Measurements from ENCODE around the gene MACF1. TPM values are rescaled to one million over a fixed set of nuclear protein-coding genes. Genes with fewer than 3 reads are reported as not detected.

Gene MACF1
- total RNA-seq, 2 donors from 2014 or later: 107 to 148 TPM

- Histone ChIP-seq H3K4me1 (peaks cover 8% of the 10 kb centered on the region), H3K4me3 (no peak overlapping the region), H3K9me3 (no peaks in the 10 kb centered on the region), H3K36me3 (no peaks in the 10 kb centered on the region), H3K27me3 (no peaks in the 10 kb centered on the region), H3K9ac (ENCODE audit: low read depth in 2 of 2, low read length in 2 of 2) (peak overlapping the region; percentile 16 to 43), H3K27ac (peak overlapping the region; percentile 31)
- TF ChIP-seq, protein P1, sequence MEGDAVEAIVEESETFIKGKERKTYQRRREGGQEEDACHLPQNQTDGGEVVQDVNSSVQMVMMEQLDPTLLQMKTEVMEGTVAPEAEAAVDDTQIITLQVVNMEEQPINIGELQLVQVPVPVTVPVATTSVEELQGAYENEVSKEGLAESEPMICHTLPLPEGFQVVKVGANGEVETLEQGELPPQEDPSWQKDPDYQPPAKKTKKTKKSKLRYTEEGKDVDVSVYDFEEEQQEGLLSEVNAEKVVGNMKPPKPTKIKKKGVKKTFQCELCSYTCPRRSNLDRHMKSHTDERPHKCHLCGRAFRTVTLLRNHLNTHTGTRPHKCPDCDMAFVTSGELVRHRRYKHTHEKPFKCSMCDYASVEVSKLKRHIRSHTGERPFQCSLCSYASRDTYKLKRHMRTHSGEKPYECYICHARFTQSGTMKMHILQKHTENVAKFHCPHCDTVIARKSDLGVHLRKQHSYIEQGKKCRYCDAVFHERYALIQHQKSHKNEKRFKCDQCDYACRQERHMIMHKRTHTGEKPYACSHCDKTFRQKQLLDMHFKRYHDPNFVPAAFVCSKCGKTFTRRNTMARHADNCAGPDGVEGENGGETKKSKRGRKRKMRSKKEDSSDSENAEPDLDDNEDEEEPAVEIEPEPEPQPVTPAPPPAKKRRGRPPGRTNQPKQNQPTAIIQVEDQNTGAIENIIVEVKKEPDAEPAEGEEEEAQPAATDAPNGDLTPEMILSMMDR (IDR thresholded peaks at IDR 0.05): no peak
- no peak for DNase-seq
- intact Hi-C loops (cut with DNase I): no loop called here
These were observed 207.3 kb downstream of the MACF1 start for GRCh38 chr1:39411526-39412478.

GRCh38 chr1:39412892-39413291 is 208.4 kb downstream of the MACF1 start:
- H3K9me3 ChIP-seq: no peaks in the 10 kb centered on the region
- DNase-seq: no peak
- H3K27me3 ChIP-seq: no peaks in the 10 kb centered on the region
- no peak overlapping the region for H3K9ac ChIP-seq (ENCODE audit: low read depth in 2 of 2, low read length in 2 of 2)
- TF ChIP-seq, protein P1 (IDR thresholded peaks at IDR 0.05): no peak
- H3K36me3 ChIP-seq: no peaks in the 10 kb centered on the region
- intact Hi-C loops (cut with DNase I): no loop called here
- no peak overlapping the region for H3K4me3 ChIP-seq
- H3K27ac ChIP-seq: no peak overlapping the region
- H3K4me1 ChIP-seq: peaks cover 8% of the 10 kb centered on the region

DNA sequence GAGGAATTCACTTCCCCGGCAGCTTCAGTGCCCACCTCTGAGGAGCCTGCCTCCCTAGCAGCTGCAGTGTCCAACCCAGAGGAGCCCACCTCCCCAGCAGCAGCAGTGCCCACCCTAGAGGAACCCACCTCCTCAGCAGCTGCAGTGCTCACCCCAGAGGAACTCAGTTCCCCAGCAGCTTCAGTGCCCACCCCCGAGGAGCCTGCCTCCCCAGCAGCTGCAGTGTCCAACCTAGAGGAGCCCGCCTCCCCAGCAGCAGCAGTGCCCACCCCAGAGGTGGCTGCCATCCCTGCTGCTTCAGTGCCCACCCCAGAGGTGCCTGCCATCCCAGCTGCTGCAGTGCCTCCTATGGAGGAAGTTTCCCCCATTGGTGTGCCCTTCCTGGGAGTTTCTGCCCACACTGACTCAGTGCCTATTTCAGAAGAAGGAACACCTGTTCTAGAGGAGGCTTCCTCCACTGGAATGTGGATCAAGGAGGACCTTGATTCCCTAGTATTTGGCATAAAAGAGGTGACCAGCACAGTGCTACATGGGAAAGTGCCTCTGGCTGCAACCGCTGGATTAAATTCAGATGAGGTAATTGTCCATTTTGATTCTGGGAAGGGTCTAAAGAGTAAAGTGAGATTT is 209.5 kb downstream of the MACF1 start:
- intact Hi-C loops (cut with DNase I): no loop called here
- Histone ChIP-seq H3K36me3 (no peaks in the 10 kb centered on the region), H3K9ac (ENCODE audit: low read depth in 2 of 2, low read length in 2 of 2) (no peak overlapping the region), H3K4me3 (no peak overlapping the region), H3K4me1 (peaks cover 4% of the 10 kb centered on the region), H3K9me3 (no peaks in the 10 kb centered on the region), H3K27ac (no peak overlapping the region), H3K27me3 (no peaks in the 10 kb centered on the region)
- DNase-seq: no peak
- TF ChIP-seq, protein P1 (IDR thresholded peaks at IDR 0.05): no peak

DNA sequence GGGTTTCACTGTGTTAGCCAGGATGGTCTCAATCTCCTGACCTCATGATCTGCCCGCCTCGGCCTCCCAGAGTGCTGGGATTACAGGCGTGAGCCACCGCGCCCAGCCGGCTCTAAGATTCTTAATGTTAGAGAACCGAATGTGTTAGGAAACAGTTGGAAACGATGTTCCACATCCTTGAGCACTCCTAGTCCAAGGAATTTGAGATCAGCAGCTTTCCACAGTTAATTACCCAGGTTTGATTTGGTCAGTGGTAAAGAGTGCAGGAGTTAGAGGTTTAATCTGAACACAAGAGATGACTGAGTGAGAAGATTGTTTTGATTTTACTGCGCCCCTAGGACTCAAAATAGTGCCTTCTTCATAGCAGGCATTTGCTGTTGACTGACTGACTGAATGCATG is 211.1 kb downstream of the MACF1 start:
- DNase-seq: no peak
- Histone ChIP-seq H3K4me3 (no peak overlapping the region), H3K27ac (no peak overlapping the region), H3K4me1 (peaks cover 4% of the 10 kb centered on the region), H3K27me3 (no peaks in the 10 kb centered on the region), H3K9ac (ENCODE audit: low read depth in 2 of 2, low read length in 2 of 2) (no peak overlapping the region), H3K36me3 (no peaks in the 10 kb centered on the region), H3K9me3 (no peaks in the 10 kb centered on the region)
- TF ChIP-seq, protein P1 (IDR thresholded peaks at IDR 0.05): no peak
- intact Hi-C loops (cut with DNase I): no loop called here

DNA sequence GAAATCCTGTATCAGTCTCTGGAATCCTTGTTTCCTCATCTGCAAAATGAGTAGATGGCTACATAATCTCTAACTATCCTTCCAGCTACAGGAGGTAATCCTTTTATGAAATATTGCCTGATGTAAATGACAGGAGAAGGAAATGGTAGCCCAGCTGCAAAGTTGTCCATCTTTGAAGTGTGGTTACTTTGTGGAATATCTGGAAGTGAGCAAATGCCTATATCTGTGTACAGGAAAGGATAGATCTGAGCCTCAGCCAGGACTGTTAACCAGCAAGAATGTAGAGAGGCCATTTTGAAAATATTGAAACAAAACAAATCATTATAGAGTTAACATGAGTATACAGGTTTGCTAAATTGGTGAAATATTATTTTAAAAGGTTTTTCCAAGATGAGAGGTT is 212.1 kb downstream of the MACF1 start:
- intact Hi-C loops (cut with DNase I): no loop called here
- no peak for DNase-seq
- TF ChIP-seq, protein P1 (IDR thresholded peaks at IDR 0.05): no peak
- Histone ChIP-seq H3K4me3 (no peak overlapping the region), H3K9ac (ENCODE audit: low read depth in 2 of 2, low read length in 2 of 2) (no peak overlapping the region), H3K27ac (no peak overlapping the region), H3K27me3 (no peaks in the 10 kb centered on the region), H3K9me3 (no peaks in the 10 kb centered on the region), H3K36me3 (no peaks in the 10 kb centered on the region), H3K4me1 (peaks cover 4% of the 10 kb centered on the region)

All from colonic mucosa (tissue), 4 donors.